RPMI8226 (cell line): ENCODE data around the gene MRM2.
A peak's percentile ranks its signal among the peaks of the same experiment; 100 is the strongest.
"Not testable (repeated sequence)": the region's sequence is repeated elsewhere in the genome, so short reads cannot be mapped to it uniquely, and the experiment has no call there.

ENCODE experiments used
- DNase-seq: peaks from one replicate; pipeline ENCODE4 v3.0.0-alpha.2; 2015

MRM2 gene

GRCh38 chr7:2241580-2242540 lies at the start of gene MRM2, which contains the start of gene NUDT1:
Gene MRM2, minus strand, starts transcription at chr7:2242205. Its CDS starts 36 bp downstream, at chr7:2242169.
Gene NUDT1, plus strand, starts transcription at chr7:2242226. Its CDS starts 2,349 bp downstream, at chr7:2244575.
- DNase-seq, result peak; percentile 93

- no peak for DNase-seq
These were observed 48.9 kb upstream of the MRM2 start for GRCh38 chr7:2290877-2291276.

- no peak for DNase-seq
These were observed 47.6 kb upstream of the MRM2 start for GRCh38 chr7:2289621-2290020.

GRCh38 chr7:2289111-2289586 lies 47.1 kb upstream of the MRM2 start:
- no peak for DNase-seq

GRCh38 chr7:2288503-2288902 lies 46.5 kb upstream of the MRM2 start:
- DNase-seq, result no peak

GRCh38 chr7:2287745-2288144 lies 45.7 kb upstream of the MRM2 start:
- DNase-seq, result no peak

- DNase-seq, result no peak
These were observed 41.1 kb upstream of the MRM2 start for GRCh38 chr7:2283074-2283473.

GRCh38 chr7:2282185-2282751 lies 40.3 kb upstream of the MRM2 start:
- no peak for DNase-seq

- no peak for DNase-seq
These were observed 39.5 kb upstream of the MRM2 start for GRCh38 chr7:2281541-2281940.

GRCh38 chr7:2280424-2280823 lies 38.4 kb upstream of the MRM2 start:
- no peak for DNase-seq

- no peak for DNase-seq
These were observed 37.9 kb upstream of the MRM2 start for GRCh38 chr7:2279896-2280295.

GRCh38 chr7:2278026-2278425 lies 36.0 kb upstream of the MRM2 start:
- no peak for DNase-seq

- DNase-seq, result no peak
These were observed 34.1 kb upstream of the MRM2 start for GRCh38 chr7:2276107-2276506.

GRCh38 chr7:2275101-2275500 lies 33.1 kb upstream of the MRM2 start:
- DNase-seq, result no peak

GRCh38 chr7:2274666-2275065 lies 32.7 kb upstream of the MRM2 start:
- no peak for DNase-seq

GRCh38 chr7:2273866-2274265 lies 31.9 kb upstream of the MRM2 start:
- no peak for DNase-seq

GRCh38 chr7:2272031-2272430 lies 30.0 kb upstream of the MRM2 start:
- DNase-seq, result no peak

GRCh38 chr7:2271273-2272026 lies 29.4 kb upstream of the MRM2 start:
- DNase-seq, result no peak

- DNase-seq, result no peak
These were observed 28.5 kb upstream of the MRM2 start for GRCh38 chr7:2270495-2270894.

GRCh38 chr7:2269991-2270460 lies 28.0 kb upstream of the MRM2 start:
- no peak for DNase-seq

- not testable (repeated sequence) for DNase-seq
These were observed 27.3 kb upstream of the MRM2 start for GRCh38 chr7:2269089-2269990.

GRCh38 chr7:2266911-2267310 lies 24.9 kb upstream of the MRM2 start:
- DNase-seq, result no peak
